Colonic mucosa (tissue), 4 donors: ENCODE results near the gene CUL4A. TPM values are rescaled to one million over a fixed set of nuclear protein-coding genes. Genes with fewer than 3 reads are reported as not detected.
"Not testable (repeated sequence)": the region's sequence is repeated elsewhere in the genome, so short reads cannot be mapped to it uniquely, and the experiment has no call there.

Source experiments
- DNase-seq: peaks from one replicate; pipeline ENCODE4 v3.0.0-alpha.2; 2020
- H3K27ac ChIP-seq: fragments of 200-600 bp; one replicate; pipeline ENCODE4 v1.8.0; 2021
- H3K27me3 ChIP-seq: fragments of 200-600 bp; one replicate; pipeline ENCODE4 v1.8.0; 2021
- H3K36me3 ChIP-seq: fragments of 200-600 bp; one replicate; pipeline ENCODE4 v1.8.0; 2021
- H3K4me1 ChIP-seq: fragments of 200-600 bp; one replicate; pipeline ENCODE4 v1.8.0; 2021; ENCODE audit warnings: mild to moderate bottlenecking
- H3K4me3 ChIP-seq: fragments of 200-600 bp; one replicate; pipeline ENCODE4 v1.8.0; 2021
- H3K9ac ChIP-seq, 2 donors: one replicate each; pipeline ENCODE4 v1.7.0; 2013; ENCODE audit warnings: control low read depth in 2 of 2, low read depth in 2 of 2, low read length in 2 of 2
- H3K9me3 ChIP-seq: fragments of 200-600 bp; one replicate; pipeline ENCODE4 v1.8.0; 2021
- intact Hi-C: fragments of 100-400 bp; cut with DNase I; formaldehyde crosslinking; loops from one replicate; pipeline ENCODE4 v1.14.1; 2022
- total RNA-seq, 2 donors: library from RNA; stranded (reverse); fragmentation: NEBNext Ultra II Directional in 1 of 2; extraction: Animal tissue kit (Norgen Biotek cat#: 25700) in 1 of 2; gene quantifications; one replicate each; pipeline ENCODE4 v1.2.1, GENCODE V29; 2021
- TF ChIP-seq, protein P1 (sequence below): fragments of 200-600 bp; IDR thresholded peaks from one replicate; pipeline ENCODE4 v1.8.0; 2022; ENCODE audit warnings: antibody characterized with exemption, mild to moderate bottlenecking
- donor health status: healthy.
- donor health status: DM: no; HTN: no; CAD: no.
- donor health status: DM: no; HTN: no; CAD: no.

CUL4A gene
- 10 to 100 TPM; 54.6 to 62.6 TPM for total RNA-seq

DNA sequence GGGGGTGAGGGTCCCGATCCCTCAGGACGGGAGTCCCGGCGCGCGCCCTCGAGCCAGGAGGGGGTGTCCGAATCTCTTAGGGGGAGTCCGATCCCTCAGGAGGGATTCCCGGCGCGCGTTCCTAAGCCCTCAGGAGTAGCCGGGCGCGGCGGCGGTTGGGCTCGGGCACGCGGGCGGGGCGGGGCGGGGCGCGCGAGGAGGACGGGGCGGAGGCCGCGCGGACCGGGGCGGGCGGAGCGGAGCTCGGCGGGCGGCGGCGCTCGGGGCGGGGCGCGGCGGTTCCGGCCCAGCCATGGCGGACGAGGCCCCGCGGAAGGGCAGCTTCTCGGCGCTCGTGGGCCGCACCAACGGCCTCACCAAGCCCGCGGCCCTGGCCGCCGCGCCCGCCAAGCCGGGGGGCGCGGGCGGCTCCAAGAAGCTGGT is at the start of gene CUL4A:
TSS of gene CUL4A (plus strand) at position 278 of the 423 bp plus-strand sequence. CDS start at position 293, 15 bp downstream.
- H3K4me3 ChIP-seq: peak within 1 kb of the TSS; percentile 81
- intact Hi-C loops: loop anchor here (5.0 kb wide), 1 partner anchor 52 kb away; the partner anchor contains the start of gene PROZ
- no peaks in the 10 kb centered on the region for H3K9me3 ChIP-seq
- H3K9ac ChIP-seq: peak within 1 kb of the TSS; percentile 93 to 97
- peak within 1 kb of the TSS; percentile 99 for H3K27ac ChIP-seq
- TF ChIP-seq, protein P1, sequence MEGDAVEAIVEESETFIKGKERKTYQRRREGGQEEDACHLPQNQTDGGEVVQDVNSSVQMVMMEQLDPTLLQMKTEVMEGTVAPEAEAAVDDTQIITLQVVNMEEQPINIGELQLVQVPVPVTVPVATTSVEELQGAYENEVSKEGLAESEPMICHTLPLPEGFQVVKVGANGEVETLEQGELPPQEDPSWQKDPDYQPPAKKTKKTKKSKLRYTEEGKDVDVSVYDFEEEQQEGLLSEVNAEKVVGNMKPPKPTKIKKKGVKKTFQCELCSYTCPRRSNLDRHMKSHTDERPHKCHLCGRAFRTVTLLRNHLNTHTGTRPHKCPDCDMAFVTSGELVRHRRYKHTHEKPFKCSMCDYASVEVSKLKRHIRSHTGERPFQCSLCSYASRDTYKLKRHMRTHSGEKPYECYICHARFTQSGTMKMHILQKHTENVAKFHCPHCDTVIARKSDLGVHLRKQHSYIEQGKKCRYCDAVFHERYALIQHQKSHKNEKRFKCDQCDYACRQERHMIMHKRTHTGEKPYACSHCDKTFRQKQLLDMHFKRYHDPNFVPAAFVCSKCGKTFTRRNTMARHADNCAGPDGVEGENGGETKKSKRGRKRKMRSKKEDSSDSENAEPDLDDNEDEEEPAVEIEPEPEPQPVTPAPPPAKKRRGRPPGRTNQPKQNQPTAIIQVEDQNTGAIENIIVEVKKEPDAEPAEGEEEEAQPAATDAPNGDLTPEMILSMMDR: no peak
- peaks cover 5% of the 10 kb centered on the region for H3K4me1 ChIP-seq
- H3K36me3 ChIP-seq: no peaks in the 10 kb centered on the region
- DNase-seq: peak; percentile 88
- no peaks in the 10 kb centered on the region for H3K27me3 ChIP-seq

DNA sequence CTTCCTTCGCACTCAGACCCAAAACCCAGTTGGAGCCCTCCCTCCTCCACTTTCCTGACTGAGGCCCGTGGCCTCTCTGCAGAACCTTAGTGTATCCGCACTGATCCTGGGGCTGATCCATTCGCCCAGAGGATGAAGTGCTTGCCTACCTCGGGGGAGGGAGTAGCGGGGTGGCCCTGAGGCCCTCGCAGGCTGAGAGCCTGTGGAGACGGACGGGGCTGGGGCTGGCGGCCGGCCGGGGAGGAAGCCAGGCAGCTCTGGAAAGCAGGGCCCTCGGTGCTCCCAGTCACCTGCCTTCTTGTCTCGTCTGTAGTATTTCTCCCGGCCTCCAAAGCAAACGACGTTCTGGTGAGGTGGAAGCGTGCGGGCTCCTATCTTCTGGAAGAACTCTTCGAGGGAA is 49.7 kb upstream of the CUL4A start:
- Histone ChIP-seq H3K9ac (no peak overlapping the region), H3K27ac (no peak overlapping the region), H3K4me1 (no peaks in the 10 kb centered on the region), H3K36me3 (no peaks in the 10 kb centered on the region), H3K27me3 (no peaks in the 10 kb centered on the region), H3K4me3 (no peak overlapping the region), H3K9me3 (no peaks in the 10 kb centered on the region)
- no peak for DNase-seq
- TF ChIP-seq, protein P1: no peak
- intact Hi-C loops: loop anchor here (5.0 kb wide), 1 partner anchor 48 kb away; the partner anchor contains the start of genes CUL4A and PCID2

DNA sequence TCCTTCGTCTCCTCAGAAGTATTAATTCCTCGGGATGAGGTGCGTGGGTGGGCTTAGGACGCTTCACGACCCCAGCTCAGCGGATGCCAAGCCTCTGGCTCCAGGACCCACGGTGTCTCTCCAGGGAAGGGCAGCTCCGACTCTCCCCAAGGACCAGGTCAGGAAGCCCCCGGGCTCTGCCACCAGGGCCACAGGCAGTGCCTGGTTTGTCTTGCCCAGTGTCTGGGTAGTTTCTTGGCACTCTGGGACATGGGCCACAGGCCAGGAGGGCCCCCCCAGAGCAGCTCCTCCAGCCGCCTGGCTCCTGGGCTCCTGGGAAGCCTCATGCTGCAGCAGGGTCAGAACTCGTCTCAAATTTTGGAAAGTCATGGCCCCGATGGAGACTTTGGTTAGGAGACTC is 48.4 kb upstream of the CUL4A start:
- DNase-seq: no peak
- Histone ChIP-seq H3K27ac (no peak overlapping the region), H3K4me3 (no peak overlapping the region), H3K9me3 (no peaks in the 10 kb centered on the region), H3K27me3 (no peaks in the 10 kb centered on the region), H3K9ac (no peak overlapping the region), H3K36me3 (no peaks in the 10 kb centered on the region), H3K4me1 (no peaks in the 10 kb centered on the region)
- TF ChIP-seq, protein P1: no peak
- intact Hi-C loops: no loop called here

DNA sequence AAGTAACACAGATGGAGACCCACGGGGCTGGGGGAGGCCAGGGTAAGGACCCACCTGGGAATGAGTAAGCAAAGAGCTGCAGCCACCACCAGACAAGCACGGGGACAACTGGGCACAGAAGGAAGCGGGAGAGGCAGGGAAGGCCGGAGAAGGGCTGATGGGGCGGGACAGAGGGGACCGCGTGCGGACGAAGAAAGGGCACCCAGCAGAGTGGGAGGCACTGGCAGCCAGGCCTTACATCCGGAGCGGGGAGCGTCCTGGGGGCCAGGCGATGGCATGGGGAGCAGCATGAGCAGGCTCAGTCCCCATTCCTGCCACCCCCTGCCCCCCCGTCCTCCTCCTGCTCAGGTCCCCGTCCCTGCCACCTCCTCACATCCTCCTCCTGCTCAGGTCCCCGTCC is 48.0 kb upstream of the CUL4A start:
- H3K27me3 ChIP-seq: no peaks in the 10 kb centered on the region
- H3K36me3 ChIP-seq: no peaks in the 10 kb centered on the region
- no peaks in the 10 kb centered on the region for H3K4me1 ChIP-seq
- H3K9me3 ChIP-seq: no peaks in the 10 kb centered on the region
- no peak overlapping the region for H3K4me3 ChIP-seq
- H3K27ac ChIP-seq: no peak overlapping the region
- H3K9ac ChIP-seq: no peak overlapping the region
- TF ChIP-seq, protein P1: no peak
- DNase-seq: no peak
- intact Hi-C loops: no loop called here

DNA sequence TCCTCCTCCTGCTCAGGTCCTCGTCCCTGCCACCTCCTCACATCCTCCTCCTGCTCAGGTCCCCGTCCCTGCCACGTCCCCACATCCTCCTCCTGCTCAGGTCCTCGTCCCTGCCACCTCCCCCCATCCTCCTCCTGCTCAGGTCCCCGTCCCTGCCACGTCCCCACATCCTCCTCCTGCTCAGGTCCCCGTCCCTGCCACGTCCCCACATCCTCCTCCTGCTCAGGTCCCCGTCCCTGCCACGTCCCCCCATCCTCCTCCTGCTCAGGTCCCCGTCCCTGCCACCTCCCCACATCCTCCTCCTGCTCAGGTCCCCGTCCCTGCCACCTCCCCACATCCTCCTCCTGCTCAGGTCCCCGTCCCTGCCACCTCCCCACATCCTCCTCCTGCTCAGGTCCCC is 47.4 kb upstream of the CUL4A start:
- H3K4me1 ChIP-seq, H3K27ac ChIP-seq, H3K27me3 ChIP-seq, DNase-seq, intact Hi-C loops, H3K9ac ChIP-seq, H3K36me3 ChIP-seq, H3K4me3 ChIP-seq, H3K9me3 ChIP-seq: not testable (repeated sequence)

DNA sequence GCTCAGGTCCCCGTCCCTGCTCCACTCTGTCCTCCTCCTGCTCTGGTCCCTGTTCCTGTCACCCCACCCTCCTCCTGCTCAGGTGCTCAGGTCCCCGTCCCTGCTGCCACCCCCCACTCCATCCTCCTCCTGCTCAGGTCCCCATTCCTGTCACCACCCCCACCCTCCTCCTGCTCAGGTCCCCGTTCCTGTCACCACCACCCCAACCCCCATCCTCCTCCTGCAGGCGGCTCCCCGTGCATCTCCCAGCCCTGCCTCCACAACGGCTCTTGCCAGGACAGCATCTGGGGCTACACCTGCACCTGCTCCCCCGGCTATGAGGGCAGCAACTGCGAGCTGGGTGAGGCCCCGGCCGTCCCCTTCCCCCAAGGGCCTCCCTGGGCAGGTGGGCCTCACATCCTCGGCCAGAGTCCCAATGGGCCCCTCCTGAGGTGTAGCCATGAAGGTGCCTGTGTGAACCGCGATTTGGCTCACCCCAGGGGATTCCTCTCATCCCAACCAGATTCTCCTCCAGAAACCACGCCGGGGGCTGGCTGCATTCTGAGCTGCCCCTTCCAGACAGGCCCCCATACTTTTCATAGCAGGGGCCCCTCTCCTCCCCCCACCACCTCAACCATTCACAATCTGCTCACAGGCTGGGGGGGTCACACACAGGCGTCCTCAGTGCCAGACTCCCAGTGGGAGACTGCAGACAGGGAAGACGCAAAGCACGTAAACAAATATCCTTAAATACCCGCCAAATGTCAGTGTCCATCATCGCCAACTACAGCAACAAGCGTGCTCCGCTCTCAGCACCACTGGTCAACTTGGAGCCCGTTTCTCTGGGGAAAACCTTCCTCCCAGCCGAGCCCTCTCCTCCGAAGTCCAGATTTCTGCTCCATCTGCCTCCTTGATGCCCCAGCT is 46.4 kb upstream of the CUL4A start:
- H3K9me3 ChIP-seq: no peaks in the 10 kb centered on the region
- no peak for DNase-seq
- intact Hi-C loops: no loop called here

More for the DNA sequence above, 46.4 kb upstream of the CUL4A start:
- Histone ChIP-seq H3K4me1 (no peaks in the 10 kb centered on the region), H3K4me3 (no peak overlapping the region), H3K9ac (no peak overlapping the region), H3K27ac (no peak overlapping the region), H3K27me3 (no peaks in the 10 kb centered on the region), H3K36me3 (no peaks in the 10 kb centered on the region)
- TF ChIP-seq, protein P1: no peak
